Mammary epithelial cell (primary cell): ENCODE results near the gene CCDC117.

Experiments used
- CTCF ChIP-seq, 2 donors: IDR thresholded peaks in 1 of 2; conservative IDR thresholded peaks in 1 of 2; 2 replicates each; pipeline ENCODE4 v1.5.1; 2011 to 2012; ENCODE audit warnings: inconsistent platforms in 2 of 2, low read length in 2 of 2, mild to moderate bottlenecking in 2 of 2, control low read depth in 1 of 2, low read depth in 1 of 2; ENCODE audit not compliant: insufficient read depth in 1 of 2; ENCODE audit errors: extremely low read depth in 1 of 2
- EZH2 ChIP-seq: IDR thresholded peaks from 2 replicates; pipeline ENCODE4 v1.6.1; 2012; ENCODE audit warnings: low read length, inconsistent platforms, borderline replicate concordance

- TF ChIP-seq CTCF (conservative IDR thresholded peaks at IDR 0.05 in 1 of 2, IDR thresholded peaks at IDR 0.05 in 1 of 2; ENCODE audit: extremely low read depth in 1 of 2, insufficient read depth in 1 of 2, low read depth in 1 of 2, low read length in 2 of 2) (no peak), EZH2 (no peak)
Measured at GRCh38 chr22:28821452-28821851, 49.0 kb downstream of the CCDC117 start.
